Epithelial cell of esophagus (primary cell): ENCODE data around the gene NLRC5.

ENCODE experiments used
- DNase-seq: peaks from one replicate; pipeline ENCODE4 v3.0.0; 2010; ENCODE audit warnings: low read depth
- H3K4me3 ChIP-seq: 2 replicates; pipeline ENCODE4 v1.5.1; 2011; ENCODE audit warnings: mild to moderate bottlenecking, low read length, control low read depth
- CTCF ChIP-seq: IDR thresholded peaks from 2 replicates; pipeline ENCODE4 v1.5.1; 2011; ENCODE audit warnings: low read depth, mild to moderate bottlenecking, low read length, control low read depth, inconsistent platforms; ENCODE audit not compliant: insufficient read depth; ENCODE audit errors: missing control alignments

NLRC5 gene

GRCh38 chr16:57030346-57030902 lies 41.1 kb downstream of the NLRC5 start:
- no peak for DNase-seq
- no peak for TF ChIP-seq CTCF
- H3K4me3 ChIP-seq = no peak overlapping the region

GRCh38 chr16:57031156-57031555 lies 41.8 kb downstream of the NLRC5 start:
- H3K4me3 ChIP-seq = no peak overlapping the region
- no peak for DNase-seq
- TF ChIP-seq CTCF = no peak

- no peak for TF ChIP-seq CTCF
- H3K4me3 ChIP-seq = no peak overlapping the region
- no peak for DNase-seq
These were observed 43.0 kb downstream of the NLRC5 start for GRCh38 chr16:57032346-57032745.

GRCh38 chr16:57032931-57033330 lies 43.6 kb downstream of the NLRC5 start:
- no peak for DNase-seq
- no peak for TF ChIP-seq CTCF
- H3K4me3 ChIP-seq = no peak overlapping the region

DNA sequence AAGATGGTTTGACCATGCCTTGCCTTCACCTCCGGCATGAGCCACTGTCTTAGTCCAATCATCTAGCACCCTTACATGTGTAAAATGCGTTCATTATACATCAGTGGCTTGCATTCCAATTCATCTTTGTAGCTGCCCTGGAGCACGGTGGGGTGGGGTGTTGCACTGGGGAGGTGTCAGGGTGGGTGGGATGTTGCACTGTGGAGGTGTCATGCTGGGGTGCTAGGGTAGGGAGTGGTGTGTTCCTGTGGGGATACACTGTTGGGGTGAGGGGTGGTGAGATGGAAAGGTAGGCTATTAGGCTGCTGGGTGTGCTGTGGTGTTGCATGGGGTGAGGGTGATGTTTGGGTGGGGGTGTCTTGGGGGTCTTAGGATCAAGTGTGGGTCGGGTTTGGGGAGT lies 47.0 kb downstream of the NLRC5 start:
- H3K4me3 ChIP-seq = no peak overlapping the region
- no peak for TF ChIP-seq CTCF
- no peak for DNase-seq

DNA sequence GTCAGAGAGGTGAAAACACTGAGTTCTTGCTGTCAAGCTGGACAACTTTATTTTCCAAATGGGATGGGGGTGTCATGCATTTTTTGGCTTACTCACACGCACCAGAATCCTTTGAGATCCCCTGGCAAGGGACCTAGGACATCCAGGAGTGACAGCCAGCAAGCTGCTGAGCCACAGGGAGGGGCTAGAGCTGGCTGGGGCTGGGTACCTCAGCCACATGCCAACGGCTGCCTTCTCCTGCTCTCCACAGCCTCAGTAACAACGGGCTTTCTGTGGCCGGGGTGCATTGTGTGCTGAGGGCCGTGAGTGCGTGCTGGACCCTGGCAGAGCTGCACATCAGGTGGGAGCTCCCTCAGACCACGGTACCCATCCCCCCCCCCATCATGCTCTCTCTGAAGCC lies 47.6 kb downstream of the NLRC5 start:
- H3K4me3 ChIP-seq = no peak overlapping the region
- TF ChIP-seq CTCF = no peak
- DNase-seq = no peak

- no peak for TF ChIP-seq CTCF
- DNase-seq = peak; percentile 25
- H3K4me3 ChIP-seq = no peak overlapping the region
These were observed 48.8 kb downstream of the NLRC5 start for GRCh38 chr16:57038166-57038565.
